GM12873 (cell line): Measurements from ENCODE around the gene DDX17.

Source experiments
- TF ChIP-seq, protein P1 (sequence below): IDR thresholded peaks from 2 replicates; pipeline ENCODE4 v1.5.1; 2012; ENCODE audit warnings: low read depth, mild to moderate bottlenecking, moderate library complexity, low read length, control low read depth; ENCODE audit not compliant: insufficient read depth; ENCODE audit errors: missing control alignments

The DDX17 gene

DNA sequence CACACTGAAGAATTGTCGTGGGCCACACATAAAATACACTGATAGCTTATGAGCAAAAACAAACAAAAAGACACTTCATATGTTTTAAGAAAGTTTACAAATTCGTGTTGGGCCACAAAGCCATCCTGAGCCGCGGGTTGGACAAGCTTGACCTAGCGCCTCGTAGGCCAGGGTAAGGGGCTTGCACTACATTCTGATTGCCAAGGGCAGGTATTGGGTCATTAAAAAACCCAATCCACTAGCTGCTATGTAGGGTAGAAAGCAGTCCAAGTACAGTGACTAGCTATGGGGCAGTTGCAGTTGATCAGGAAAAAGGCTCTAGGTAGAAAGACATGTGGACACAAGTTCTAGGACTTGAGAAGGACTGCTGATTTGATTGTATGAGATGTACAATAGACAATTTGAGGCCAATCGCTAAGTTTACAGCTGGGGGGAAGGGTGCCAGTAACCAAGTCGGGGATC is 24.2 kb downstream of the DDX17 start:
- TF ChIP-seq, protein P1, sequence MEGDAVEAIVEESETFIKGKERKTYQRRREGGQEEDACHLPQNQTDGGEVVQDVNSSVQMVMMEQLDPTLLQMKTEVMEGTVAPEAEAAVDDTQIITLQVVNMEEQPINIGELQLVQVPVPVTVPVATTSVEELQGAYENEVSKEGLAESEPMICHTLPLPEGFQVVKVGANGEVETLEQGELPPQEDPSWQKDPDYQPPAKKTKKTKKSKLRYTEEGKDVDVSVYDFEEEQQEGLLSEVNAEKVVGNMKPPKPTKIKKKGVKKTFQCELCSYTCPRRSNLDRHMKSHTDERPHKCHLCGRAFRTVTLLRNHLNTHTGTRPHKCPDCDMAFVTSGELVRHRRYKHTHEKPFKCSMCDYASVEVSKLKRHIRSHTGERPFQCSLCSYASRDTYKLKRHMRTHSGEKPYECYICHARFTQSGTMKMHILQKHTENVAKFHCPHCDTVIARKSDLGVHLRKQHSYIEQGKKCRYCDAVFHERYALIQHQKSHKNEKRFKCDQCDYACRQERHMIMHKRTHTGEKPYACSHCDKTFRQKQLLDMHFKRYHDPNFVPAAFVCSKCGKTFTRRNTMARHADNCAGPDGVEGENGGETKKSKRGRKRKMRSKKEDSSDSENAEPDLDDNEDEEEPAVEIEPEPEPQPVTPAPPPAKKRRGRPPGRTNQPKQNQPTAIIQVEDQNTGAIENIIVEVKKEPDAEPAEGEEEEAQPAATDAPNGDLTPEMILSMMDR, result no peak

DNA sequence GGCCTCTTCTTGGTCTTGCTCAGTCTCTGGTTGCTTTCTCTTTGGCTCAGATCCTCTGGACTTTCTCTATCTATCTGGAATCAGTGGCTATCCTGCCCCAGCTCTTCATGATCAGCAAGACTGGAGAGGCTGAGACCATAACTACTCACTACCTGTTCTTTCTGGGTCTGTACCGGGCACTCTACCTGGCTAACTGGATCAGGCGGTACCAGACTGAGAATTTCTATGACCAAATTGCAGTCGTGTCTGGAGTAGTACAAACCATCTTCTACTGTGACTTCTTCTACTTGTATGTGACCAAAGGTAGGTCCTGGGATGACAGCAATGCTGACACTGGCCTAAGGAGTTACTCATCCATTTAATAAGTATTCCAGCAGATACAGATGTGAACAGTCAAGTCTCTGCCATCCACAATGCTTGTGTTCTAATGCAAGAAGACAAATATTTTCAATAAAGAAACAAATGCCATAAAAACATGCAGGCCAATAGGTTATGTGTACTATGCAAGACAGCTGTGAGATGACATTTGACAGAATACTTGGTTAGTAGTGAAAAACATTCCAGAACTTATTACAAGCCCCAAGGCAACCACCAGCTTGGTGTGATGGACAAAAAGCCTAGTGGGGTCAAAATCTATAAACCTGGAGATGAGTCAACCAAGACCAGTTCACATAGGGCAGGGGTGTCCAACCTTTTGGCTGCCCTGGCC is 24.8 kb downstream of the DDX17 start:
- TF ChIP-seq, protein P1, result no peak

- TF ChIP-seq, protein P1, result no peak
These were observed 26.8 kb downstream of the DDX17 start for GRCh38 chr22:38479096-38479837.

GRCh38 chr22:38477585-38477984 is 28.5 kb downstream of the DDX17 start:
- TF ChIP-seq, protein P1, result no peak

- TF ChIP-seq, protein P1, result no peak
These were observed 32.0 kb downstream of the DDX17 start for GRCh38 chr22:38474003-38474607.

- TF ChIP-seq, protein P1, result no peak
These were observed 34.9 kb downstream of the DDX17 start for GRCh38 chr22:38471237-38471636.

DNA sequence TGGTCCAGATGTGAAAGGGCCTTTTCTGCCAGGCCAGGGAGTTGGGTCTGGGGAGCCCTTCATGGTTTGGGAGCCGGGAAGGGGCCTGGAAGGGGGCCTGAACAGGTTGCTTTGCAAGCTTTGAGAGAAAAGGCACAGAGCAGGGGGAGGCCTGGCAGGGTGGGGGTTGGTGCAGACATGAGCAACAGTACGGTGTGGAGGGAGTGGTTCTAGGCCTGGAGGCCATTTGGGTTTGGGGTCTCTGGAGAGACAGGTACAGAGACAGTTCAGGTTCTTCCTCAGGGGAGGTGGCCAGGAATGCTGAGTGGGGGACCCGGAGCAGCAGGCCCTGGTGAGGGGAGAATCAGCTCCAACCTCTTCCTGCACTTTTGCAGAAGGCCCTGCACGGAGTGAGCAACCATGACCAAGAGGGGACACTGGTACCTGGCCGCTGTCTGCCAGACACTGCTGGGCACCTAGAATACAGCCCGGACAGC is 36.8 kb downstream of the DDX17 start:
- TF ChIP-seq, protein P1, result no peak
